NCI-H2171 (cell line): ENCODE data around the gene NDUFA13.

Source experiments
- DNase-seq: peaks from one replicate; lab custom pipeline; 2025; lab: John Stamatoyannopoulos, UW

NDUFA13 gene

DNA sequence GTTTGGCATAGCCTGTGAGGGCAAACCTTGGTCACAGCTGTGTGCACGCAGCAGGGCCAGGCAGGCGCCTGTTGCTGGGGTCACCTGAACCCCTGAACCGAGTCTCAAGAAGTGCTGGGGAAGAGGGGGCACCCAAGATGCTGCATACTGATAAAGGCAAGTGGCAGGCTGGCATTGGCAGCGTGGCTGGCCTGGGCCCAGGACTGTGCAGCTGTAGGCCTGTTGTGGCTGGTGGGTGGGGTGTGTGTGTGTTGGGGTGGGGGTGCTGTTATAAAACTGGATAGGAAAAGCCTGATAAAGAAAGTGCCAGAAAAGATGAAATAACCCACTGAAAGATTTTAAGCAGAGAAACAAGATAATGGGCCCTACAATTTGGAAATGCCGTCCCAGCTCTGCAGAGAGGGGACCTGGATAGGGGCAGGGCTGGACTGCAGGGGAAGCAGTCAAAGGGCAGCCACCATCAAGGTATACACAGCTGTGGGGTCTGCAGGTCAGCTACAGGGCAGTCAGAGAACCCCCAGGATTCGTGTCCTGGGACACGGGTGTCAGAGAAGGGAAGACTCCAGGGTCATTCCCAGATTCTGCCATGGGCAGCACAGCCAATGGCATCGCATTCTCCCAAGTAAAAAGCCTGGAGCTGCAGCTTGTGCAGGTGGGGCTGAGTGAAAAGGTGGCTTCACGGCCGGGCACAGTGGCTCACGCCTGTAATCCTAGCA is 55.2 kb downstream of the NDUFA13 start:
- DNase-seq = no peak

DNA sequence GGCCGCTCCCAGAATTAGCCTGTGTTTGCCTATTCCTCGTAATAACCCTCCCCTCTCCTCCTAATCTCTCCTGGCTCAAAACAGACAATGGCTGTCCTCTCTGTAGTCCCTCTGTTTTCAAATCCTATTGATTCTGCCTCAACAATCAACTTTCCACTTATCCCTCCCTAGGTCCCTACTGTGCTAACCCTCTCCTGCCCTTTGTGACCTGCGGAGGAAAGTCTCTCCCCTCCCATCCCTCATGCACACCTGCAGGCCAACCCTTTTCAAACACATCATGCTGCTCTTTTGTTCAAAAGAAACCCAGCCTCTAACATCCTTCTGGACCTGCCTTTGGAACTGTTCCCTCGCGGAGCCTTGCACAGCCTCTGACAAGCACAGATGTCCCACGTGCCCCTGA is 59.4 kb downstream of the NDUFA13 start:
- no peak for DNase-seq
